ENCODE results near the gene SEC14L5.

SEC14L5 gene

GRCh38 chr16:5017678-5017969 is 59.5 kb downstream of the SEC14L5 start:
- FAIRE-seq: no peak

GRCh38 chr16:5018793-5019192 is 60.7 kb downstream of the SEC14L5 start:
- FAIRE-seq: no peak

GRCh38 chr16:5019775-5020174 is 61.6 kb downstream of the SEC14L5 start:
- FAIRE-seq: no peak

- no peak for FAIRE-seq
Observed at GRCh38 chr16:5020551-5020950, 62.4 kb downstream of the SEC14L5 start.

GRCh38 chr16:5022521-5022920 is 64.4 kb downstream of the SEC14L5 start:
- FAIRE-seq: no peak

- FAIRE-seq: no peak
Observed at GRCh38 chr16:5024632-5025031, 66.5 kb downstream of the SEC14L5 start.

- no peak for FAIRE-seq
Observed at GRCh38 chr16:5025171-5025632, 67.1 kb downstream of the SEC14L5 start.

- FAIRE-seq: no peak
Observed at GRCh38 chr16:5026664-5027063, 68.5 kb downstream of the SEC14L5 start.

GRCh38 chr16:5027086-5027485 is 69.0 kb downstream of the SEC14L5 start:
- no peak for FAIRE-seq

- FAIRE-seq: no peak
Observed at GRCh38 chr16:5027575-5028235, 69.6 kb downstream of the SEC14L5 start.

GRCh38 chr16:5028950-5029475 is 70.9 kb downstream of the SEC14L5 start:
- no peak for FAIRE-seq

- no peak for FAIRE-seq
Observed at GRCh38 chr16:5030251-5030870, 72.2 kb downstream of the SEC14L5 start.

GRCh38 chr16:5031601-5032000 is 73.5 kb downstream of the SEC14L5 start:
- FAIRE-seq: no peak

- no peak for FAIRE-seq
Observed at GRCh38 chr16:5032748-5033167, 74.6 kb downstream of the SEC14L5 start.

- FAIRE-seq: no peak
Observed at GRCh38 chr16:5033256-5034166, 75.4 kb downstream of the SEC14L5 start, which contains the start of gene NAGPA. Gene NAGPA (minus strand): TSS chr16:5033935. CDS start chr16:5033914, 21 bp downstream.

- FAIRE-seq: no peak
Observed at GRCh38 chr16:5034167-5034523, 76.0 kb downstream of the SEC14L5 start.

GRCh38 chr16:5035909-5036227 is 77.7 kb downstream of the SEC14L5 start:
- FAIRE-seq: no peak

- no peak for FAIRE-seq
Observed at GRCh38 chr16:5036228-5037156, 78.4 kb downstream of the SEC14L5 start.

- FAIRE-seq: no peak
Observed at GRCh38 chr16:5040451-5040850, 82.3 kb downstream of the SEC14L5 start.

- no peak for FAIRE-seq
Observed at GRCh38 chr16:5041600-5042133, 83.5 kb downstream of the SEC14L5 start.

- FAIRE-seq: no peak
Observed at GRCh38 chr16:5042574-5043171, 84.5 kb downstream of the SEC14L5 start.

GRCh38 chr16:5044011-5044540 is 85.9 kb downstream of the SEC14L5 start:
- FAIRE-seq: no peak
